IMR-90 (cell line): ENCODE results near the gene RSPH10B2. TPM values are rescaled to one million over a fixed set of nuclear protein-coding genes. Genes with fewer than 3 reads are reported as not detected.

Experiments
- ATAC-seq: fragments of 200-7000 bp; cut with Tn5 transposase; 2 replicates; pipeline ENCODE4 v1.9.1; 2020; ENCODE audit warnings: low read depth, mild to moderate bottlenecking, moderate library complexity
- BruUV-seq: library from RNA; stranded (reverse); fragments of 400-500 nt; replicated peaks from 2 replicates; lab custom pipeline; 2021; lab: Mats Ljungman, UMichigan
- CTCF ChIA-PET: fragments of 300-600 bp; formaldehyde crosslinking; extraction: SDS; loops from one replicate; lab custom pipeline; 2021; ENCODE audit warnings: antibody characterized with exemption; lab: Yijun Ruan, JAX
- POLR2A ChIA-PET: fragments of 300-600 bp; sonication (Branson Sonifier 250); formaldehyde crosslinking; loops from one replicate; lab custom pipeline; 2022; ENCODE audit warnings: antibody characterized with exemption; ENCODE audit not compliant: unreplicated experiment; lab: Charles Lee
- DNase-seq: peaks from one replicate; pipeline ENCODE4 v3.0.0; 2013
- H2AFZ ChIP-seq: replicated peaks from 2 replicates; pipeline ENCODE3; 2013; ENCODE audit warnings: low read length, mild to moderate bottlenecking; ENCODE audit not compliant: poor library complexity
- H2AK5ac ChIP-seq: 2 replicates; pipeline ENCODE4 v1.6.1; 2013; ENCODE audit warnings: low read depth, low read length, inconsistent platforms
- H2AK9ac ChIP-seq: replicated peaks from 2 replicates; pipeline ENCODE3; 2013; ENCODE audit warnings: mild to moderate bottlenecking, low read depth, low read length, moderate library complexity; ENCODE audit not compliant: poor library complexity
- H2BK120ac ChIP-seq: 2 replicates; pipeline ENCODE4 v1.6.1; 2013; ENCODE audit warnings: low read depth, low read length, inconsistent platforms
- H2BK15ac ChIP-seq: 3 replicates; pipeline ENCODE4 v1.6.1; 2013; ENCODE audit warnings: low read depth, low read length, inconsistent platforms
- H2BK20ac ChIP-seq: 2 replicates; pipeline ENCODE4 v1.6.1; 2013; ENCODE audit warnings: low read depth, mild to moderate bottlenecking, inconsistent platforms, low read length, moderate library complexity
- H2BK5ac ChIP-seq: 2 replicates; pipeline ENCODE4 v1.6.1; 2013; ENCODE audit warnings: mild to moderate bottlenecking, low read depth, low read length, inconsistent platforms; ENCODE audit not compliant: poor library complexity, severe bottlenecking
- H3K14ac ChIP-seq: replicated peaks from 2 replicates; pipeline ENCODE4 v1.6.1; 2013; ENCODE audit warnings: low read depth, low read length, inconsistent platforms
- H3K18ac ChIP-seq: 2 replicates; pipeline ENCODE4 v1.6.1; 2013; ENCODE audit warnings: low read depth, low read length, control low read depth
- H3K23ac ChIP-seq: 2 replicates; pipeline ENCODE4 v1.6.1; 2013; ENCODE audit warnings: low read depth, low read length, inconsistent platforms
- H3K27ac ChIP-seq: 2 replicates; pipeline ENCODE4 v1.5.1; 2013; ENCODE audit warnings: mild to moderate bottlenecking, control low read depth, low read length; ENCODE audit not compliant: insufficient read depth
- H3K27me3 ChIP-seq: 2 replicates; pipeline ENCODE4 v1.6.1; 2013; ENCODE audit warnings: low read length; ENCODE audit not compliant: control insufficient read depth, insufficient read depth
- H3K36me3 ChIP-seq: 2 replicates; pipeline ENCODE4 v1.6.1; 2013; ENCODE audit warnings: low read length, mixed read lengths; ENCODE audit not compliant: control insufficient read depth, insufficient read depth
- H3K4ac ChIP-seq: 2 replicates; pipeline ENCODE4 v1.6.1; 2013; ENCODE audit warnings: low read depth, low read length, inconsistent platforms
- H3K4me1 ChIP-seq: 2 replicates; pipeline ENCODE4 v1.6.1; 2013; ENCODE audit warnings: low read length, mixed read lengths; ENCODE audit not compliant: control insufficient read depth, insufficient read depth
- H3K4me2 ChIP-seq: 2 replicates; pipeline ENCODE4 v1.6.1; 2013; ENCODE audit warnings: low read depth, mild to moderate bottlenecking, control low read depth, low read length, moderate library complexity
- H3K4me3 ChIP-seq: 2 replicates; pipeline ENCODE4 v1.5.1; 2013; ENCODE audit warnings: low read depth, mild to moderate bottlenecking, control low read depth, low read length, moderate library complexity; ENCODE audit not compliant: insufficient read depth
- H3K56ac ChIP-seq: 2 replicates; pipeline ENCODE4 v1.6.1; 2013; ENCODE audit warnings: low read length, inconsistent platforms; ENCODE audit not compliant: insufficient read depth; ENCODE audit errors: extremely low read depth
- H3K79me1 ChIP-seq, 2 experiments: 2 replicates each; pipeline ENCODE4 v1.6.1; 2013; ENCODE audit warnings: low read length in 2 of 2, inconsistent platforms in 1 of 2, low read depth in 1 of 2
- H3K9ac ChIP-seq: 2 replicates; pipeline ENCODE4 v1.6.1; 2013; ENCODE audit warnings: low read depth, low read length, control low read depth
- H3K9me1 ChIP-seq: 2 replicates; pipeline ENCODE4 v1.6.1; 2013; ENCODE audit warnings: low read length, inconsistent platforms; ENCODE audit not compliant: insufficient read depth
- H3K9me3 ChIP-seq: 2 replicates; pipeline ENCODE4 v1.6.1; 2013; ENCODE audit warnings: low read length; ENCODE audit not compliant: control insufficient read depth, insufficient read depth
- H4K20me1 ChIP-seq: 2 replicates; pipeline ENCODE4 v1.6.1; 2013; ENCODE audit warnings: low read length, inconsistent platforms; ENCODE audit not compliant: insufficient read depth
- H4K5ac ChIP-seq: 2 replicates; pipeline ENCODE4 v1.6.1; 2013; ENCODE audit warnings: mild to moderate bottlenecking, low read depth, low read length, control low read depth
- H4K8ac ChIP-seq, 2 experiments: 2 replicates each; pipeline ENCODE4 v1.6.1; 2013; ENCODE audit warnings: low read depth in 2 of 2, low read length in 2 of 2, control low read depth in 1 of 2, inconsistent platforms in 1 of 2
- H4K91ac ChIP-seq: 2 replicates; pipeline ENCODE4 v1.6.1; 2013; ENCODE audit warnings: low read depth, low read length, inconsistent platforms; ENCODE audit not compliant: insufficient read depth
- CEBPB ChIP-seq: IDR thresholded peaks from 2 replicates; pipeline ENCODE4 v1.6.1; 2012; ENCODE audit warnings: low read depth, low read length, improper control_type of control experiment
- CHD1 ChIP-seq: IDR thresholded peaks from 2 replicates; pipeline ENCODE4 v1.6.1; 2012; ENCODE audit warnings: low read depth, low read length, improper control_type of control experiment
- FOS ChIP-seq: fragments of 150-350 bp; IDR thresholded peaks from 2 replicates; pipeline ENCODE4 v1.6.1; 2016; ENCODE audit warnings: low read depth, low read length
- MAZ ChIP-seq: IDR thresholded peaks from 2 replicates; pipeline ENCODE4 v1.6.1; 2012; ENCODE audit warnings: low read depth, mild to moderate bottlenecking, low read length, improper control_type of control experiment, moderate library complexity, borderline replicate concordance
- NFE2L2 ChIP-seq: fragments of 150-350 bp; IDR thresholded peaks from 2 replicates; pipeline ENCODE4 v1.6.1; 2016; ENCODE audit warnings: low read depth, mild to moderate bottlenecking, low read length
- RAD21 ChIP-seq: IDR thresholded peaks from 2 replicates; pipeline ENCODE4 v1.6.1; 2012; ENCODE audit warnings: low read length, improper control_type of control experiment
- SMC3 ChIP-seq: fragments of 150-350 bp; IDR thresholded peaks from 2 replicates; pipeline ENCODE4 v1.6.1; 2016; ENCODE audit warnings: low read depth, mild to moderate bottlenecking, antibody characterized with exemption, low read length, moderate library complexity
- USF2 ChIP-seq: fragments of 150-350 bp; IDR thresholded peaks from 2 replicates; pipeline ENCODE4 v1.6.1; 2017; ENCODE audit warnings: mild to moderate bottlenecking, antibody characterized with exemption, low read length, low read depth
- WGBS, 2 experiments: methylation state at CpG; one replicate each; pipeline versions ENCODE4 v1.1.5 to v1.1.7; 2013; ENCODE audit warnings: missing lambda C conversion rate in 2 of 2; ENCODE audit not compliant: insufficient read length in 1 of 2; ENCODE audit errors: extremely low coverage in 2 of 2; 5-methylcytosine and 5-hydroxymethylcytosine counted together
- dilution Hi-C: fragments of 300-500 bp; cut with HindIII; formaldehyde crosslinking; loops from one replicate; pipeline ENCODE4 v1.14.3; 2018; ENCODE audit warnings: low sequenced_read_pairs; ENCODE audit not compliant: unreplicated experiment
- in situ Hi-C: fragments of 300-500 bp; cut with MboI; formaldehyde crosslinking; loops from 3 replicates; pipeline ENCODE4 v1.14.3; 2019; ENCODE audit warnings: low sequenced_read_pairs, inconsistent platforms, mixed read lengths
- intact Hi-C: fragments of 100-400 bp; cut with micrococcal nuclease; formaldehyde crosslinking; loops from 2 replicates; pipeline ENCODE4 v1.10.0; 2022
- polyA plus RNA-seq, 3 experiments: library from polyadenylated mRNA; depleted of rRNA; stranded (reverse); fragments of >200 nt; gene quantifications; 2 replicates each; pipeline ENCODE4 v1.2.3, GENCODE V29; 2012; ENCODE audit warnings: low replicate concordance in 1 of 3
- total RNA-seq: library from RNA; depleted of rRNA; stranded (reverse); fragments of >200 nt; gene quantifications from 2 replicates; pipeline ENCODE4 v1.2.3, GENCODE V29; 2012
- TF ChIP-seq, protein P1 (sequence below): fragments of 150-350 bp; IDR thresholded peaks from 2 replicates; pipeline ENCODE4 v1.6.1; 2016; ENCODE audit warnings: low read depth, mild to moderate bottlenecking, low read length, moderate library complexity, borderline replicate concordance
- TF ChIP-seq, protein P2 (sequence below): conservative IDR thresholded peaks from 2 replicates; pipeline ENCODE4 v1.5.1; 2012; ENCODE audit warnings: mild to moderate bottlenecking, low read depth, low read length, improper control_type of control experiment

RSPH10B2 gene
- total and polyA plus RNA-seq, 2 of the 4 experiments (the other 2 are of a cell fraction), result not detected

GRCh38 chr7:6833636-6834035 is 79.7 kb downstream of the RSPH10B2 start:
- no peaks in the 10 kb centered on the region for H3K4me1 ChIP-seq
- no peak overlapping the region for H3K4ac ChIP-seq
- no peak overlapping the region for H3K56ac ChIP-seq
- H3K9me3 ChIP-seq, result no peaks in the 10 kb centered on the region
- H3K79me1 ChIP-seq, result no peaks in the 10 kb centered on the region
- no peak overlapping the region for H2BK5ac ChIP-seq
- dilution Hi-C loops (no loop called here), in situ Hi-C loops (no loop called here), intact Hi-C loops (no loop called here)
- TF ChIP-seq CEBPB (no peak), FOS (no peak), USF2 (no peak), NFE2L2 (no peak), SMC3 (no peak), MAZ (no peak), CHD1 (no peak), RAD21 (no peak)
- TF ChIP-seq, protein P1, sequence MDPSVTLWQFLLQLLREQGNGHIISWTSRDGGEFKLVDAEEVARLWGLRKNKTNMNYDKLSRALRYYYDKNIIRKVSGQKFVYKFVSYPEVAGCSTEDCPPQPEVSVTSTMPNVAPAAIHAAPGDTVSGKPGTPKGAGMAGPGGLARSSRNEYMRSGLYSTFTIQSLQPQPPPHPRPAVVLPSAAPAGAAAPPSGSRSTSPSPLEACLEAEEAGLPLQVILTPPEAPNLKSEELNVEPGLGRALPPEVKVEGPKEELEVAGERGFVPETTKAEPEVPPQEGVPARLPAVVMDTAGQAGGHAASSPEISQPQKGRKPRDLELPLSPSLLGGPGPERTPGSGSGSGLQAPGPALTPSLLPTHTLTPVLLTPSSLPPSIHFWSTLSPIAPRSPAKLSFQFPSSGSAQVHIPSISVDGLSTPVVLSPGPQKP, result no peak
- TF ChIP-seq, protein P2, sequence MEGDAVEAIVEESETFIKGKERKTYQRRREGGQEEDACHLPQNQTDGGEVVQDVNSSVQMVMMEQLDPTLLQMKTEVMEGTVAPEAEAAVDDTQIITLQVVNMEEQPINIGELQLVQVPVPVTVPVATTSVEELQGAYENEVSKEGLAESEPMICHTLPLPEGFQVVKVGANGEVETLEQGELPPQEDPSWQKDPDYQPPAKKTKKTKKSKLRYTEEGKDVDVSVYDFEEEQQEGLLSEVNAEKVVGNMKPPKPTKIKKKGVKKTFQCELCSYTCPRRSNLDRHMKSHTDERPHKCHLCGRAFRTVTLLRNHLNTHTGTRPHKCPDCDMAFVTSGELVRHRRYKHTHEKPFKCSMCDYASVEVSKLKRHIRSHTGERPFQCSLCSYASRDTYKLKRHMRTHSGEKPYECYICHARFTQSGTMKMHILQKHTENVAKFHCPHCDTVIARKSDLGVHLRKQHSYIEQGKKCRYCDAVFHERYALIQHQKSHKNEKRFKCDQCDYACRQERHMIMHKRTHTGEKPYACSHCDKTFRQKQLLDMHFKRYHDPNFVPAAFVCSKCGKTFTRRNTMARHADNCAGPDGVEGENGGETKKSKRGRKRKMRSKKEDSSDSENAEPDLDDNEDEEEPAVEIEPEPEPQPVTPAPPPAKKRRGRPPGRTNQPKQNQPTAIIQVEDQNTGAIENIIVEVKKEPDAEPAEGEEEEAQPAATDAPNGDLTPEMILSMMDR, result no peak
- no peaks in the 10 kb centered on the region for H4K20me1 ChIP-seq
- H4K91ac ChIP-seq, result no peak overlapping the region
- WGBS, 2 experiments, result no CpG with 5 or more reads among the region's 6 CpGs
- no peaks in the 10 kb centered on the region for H3K36me3 ChIP-seq
- H2AFZ ChIP-seq, result no peak overlapping the region
- no peak overlapping the region for H3K23ac ChIP-seq
- H3K14ac ChIP-seq, result no peak overlapping the region
- H2AK9ac ChIP-seq, result no peak overlapping the region
- no peak overlapping the region for H2BK15ac ChIP-seq
- DNase-seq (no peak), ATAC-seq (no peak)
- H2BK20ac ChIP-seq, result no peak overlapping the region
- ChIA-PET CTCF (no interaction called here), POLR2A (no interaction called here)
- H3K9me1 ChIP-seq, result no peaks in the 10 kb centered on the region
- H3K18ac ChIP-seq, result no peak overlapping the region
- H3K4me3 ChIP-seq, result no peak overlapping the region
- H3K27ac ChIP-seq, result no peak overlapping the region
- no TSS peak for BruUV-seq
- no peak overlapping the region for H4K8ac ChIP-seq
- H2AK5ac ChIP-seq, result no peak overlapping the region
- no peak overlapping the region for H4K5ac ChIP-seq
- no peak overlapping the region for H3K4me2 ChIP-seq
- no peak overlapping the region for H2BK120ac ChIP-seq
- no peaks in the 10 kb centered on the region; the same call in 1 of the 2 replicates for H3K27me3 ChIP-seq
- no peak overlapping the region for H3K9ac ChIP-seq
